ENCODE data around the gene IGFL3. TPM values are rescaled to one million over a fixed set of nuclear protein-coding genes. Genes with fewer than 3 reads are reported as not detected.

Gene IGFL3
- total RNA-seq, 1 donor from 2014 or later, result 93.5 TPM

DNA sequence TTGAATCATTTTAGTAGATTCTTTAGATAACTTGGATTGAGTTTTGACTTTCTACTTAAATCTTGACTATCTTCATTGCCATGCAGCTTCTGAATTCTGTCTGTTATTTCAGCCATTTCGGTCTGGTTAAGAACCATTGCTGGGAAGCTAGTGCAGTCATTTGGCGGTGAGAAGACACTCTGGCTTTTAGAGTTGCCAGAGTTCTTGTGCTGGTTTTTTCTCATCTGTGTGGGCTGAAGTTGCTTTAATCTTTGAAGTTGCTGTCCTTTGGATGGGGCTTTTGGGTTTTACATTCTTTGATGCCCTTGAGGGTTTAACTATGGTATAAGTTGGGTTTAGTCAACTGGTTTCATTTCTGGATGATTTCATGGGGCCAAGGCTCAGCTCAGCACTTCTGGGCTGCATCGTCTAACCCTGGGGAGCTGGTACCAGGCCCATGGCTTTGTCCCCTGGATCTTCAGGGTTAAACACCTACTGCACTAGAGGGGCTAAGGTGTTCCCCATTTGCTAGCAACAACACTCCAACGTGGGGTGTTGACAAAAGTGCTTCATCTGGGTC, 13.5 kb upstream of the IGFL3 start:
- Histone ChIP-seq H3K4me3 (ENCODE audit: insufficient read depth, low read depth, low read length) (no peak overlapping the region), H3K27me3 (ENCODE audit: insufficient read depth, low read length) (no peaks in the 10 kb centered on the region), H3K4me2 (ENCODE audit: low read length) (no peak overlapping the region), H3K27ac (ENCODE audit: low read depth, low read length) (no peak overlapping the region), H3K36me3 (ENCODE audit: insufficient read depth, low read length) (no peaks in the 10 kb centered on the region), H3K4me1 (ENCODE audit: insufficient read depth, low read length) (peaks cover 15% of the 10 kb centered on the region), H2AFZ (ENCODE audit: low read depth, low read length) (no peak overlapping the region), H3K79me2 (ENCODE audit: insufficient read depth, low read length) (no peaks in the 10 kb centered on the region), H3K9me3 (ENCODE audit: insufficient read depth, low read depth, low read length) (peaks cover 3% of the 10 kb centered on the region), H3K9ac (ENCODE audit: low read length) (no peak overlapping the region), H4K20me1 (ENCODE audit: insufficient read depth, low read length) (no peaks in the 10 kb centered on the region)
- TF ChIP-seq CTCF (IDR thresholded peaks at IDR 0.05; ENCODE audit: insufficient read depth, low read depth, low read length) (no peak), EZH2 (IDR thresholded peaks at IDR 0.05; ENCODE audit: insufficient read depth, low read length) (no peak)
- H3K9me3 Mint-ChIP-seq (ENCODE audit: unreplicated experiment), result peaks cover 3% of the 10 kb centered on the region
- H3K4me1 Mint-ChIP-seq (ENCODE audit: low read depth, unreplicated experiment), result peaks cover 38% of the 10 kb centered on the region
- peak overlapping the region; percentile 66 for H3K27ac Mint-ChIP-seq (ENCODE audit: unreplicated experiment)
- H3K36me3 Mint-ChIP-seq (ENCODE audit: low read depth, unreplicated experiment), result peaks cover 9% of the 10 kb centered on the region
- no peaks in the 10 kb centered on the region for H3K27me3 Mint-ChIP-seq (ENCODE audit: low read depth, unreplicated experiment)
- DNase-seq (ENCODE audit: low read depth) (no peak), FAIRE-seq (no peak)
- H3K4me3 Mint-ChIP-seq (ENCODE audit: unreplicated experiment), result no peak overlapping the region

DNA sequence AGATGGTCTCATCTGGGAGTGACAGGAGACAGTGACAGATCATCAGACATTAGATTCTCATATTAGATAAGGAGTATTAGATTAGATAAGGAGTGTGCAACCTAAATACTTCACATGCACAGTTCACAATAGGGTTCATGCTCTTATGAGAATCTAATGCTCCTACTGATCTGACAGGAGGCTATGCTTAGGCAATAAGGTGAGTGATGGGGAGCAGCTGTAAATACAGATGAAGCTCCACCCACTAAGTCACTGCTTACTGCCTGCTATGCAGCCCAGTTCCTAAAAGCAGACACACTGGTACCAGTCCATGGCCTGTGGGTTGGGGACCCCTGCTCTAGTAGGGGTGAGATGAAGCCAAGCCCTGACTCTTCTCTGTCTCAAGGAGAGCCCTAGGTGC, 10.0 kb upstream of the IGFL3 start:
- H3K4me1 Mint-ChIP-seq (ENCODE audit: low read depth, unreplicated experiment), result peaks cover 27% of the 10 kb centered on the region
- Histone ChIP-seq H2AFZ (ENCODE audit: low read depth, low read length) (no peak overlapping the region), H3K27me3 (ENCODE audit: insufficient read depth, low read length) (no peaks in the 10 kb centered on the region), H3K36me3 (ENCODE audit: insufficient read depth, low read length) (no peaks in the 10 kb centered on the region), H3K79me2 (ENCODE audit: insufficient read depth, low read length) (no peaks in the 10 kb centered on the region), H4K20me1 (ENCODE audit: insufficient read depth, low read length) (no peaks in the 10 kb centered on the region), H3K27ac (ENCODE audit: low read depth, low read length) (peak overlapping the region; percentile 95), H3K4me3 (ENCODE audit: insufficient read depth, low read depth, low read length) (no peak overlapping the region), H3K4me2 (ENCODE audit: low read length) (no peak overlapping the region), H3K9me3 (ENCODE audit: insufficient read depth, low read depth, low read length) (peaks cover 3% of the 10 kb centered on the region), H3K4me1 (ENCODE audit: insufficient read depth, low read length) (peaks cover 25% of the 10 kb centered on the region), H3K9ac (ENCODE audit: low read length) (no peak overlapping the region)
- H3K4me3 Mint-ChIP-seq (ENCODE audit: unreplicated experiment), result no peak overlapping the region
- H3K36me3 Mint-ChIP-seq (ENCODE audit: low read depth, unreplicated experiment), result peaks cover 6% of the 10 kb centered on the region
- TF ChIP-seq CTCF (IDR thresholded peaks at IDR 0.05; ENCODE audit: insufficient read depth, low read depth, low read length) (no peak), EZH2 (IDR thresholded peaks at IDR 0.05; ENCODE audit: insufficient read depth, low read length) (no peak)
- no peaks in the 10 kb centered on the region for H3K27me3 Mint-ChIP-seq (ENCODE audit: low read depth, unreplicated experiment)
- DNase-seq (ENCODE audit: low read depth), result peak; percentile 59
- peak; percentile 5 for FAIRE-seq
- peaks cover 3% of the 10 kb centered on the region for H3K9me3 Mint-ChIP-seq (ENCODE audit: unreplicated experiment)
- peak overlapping the region; percentile 85 for H3K27ac Mint-ChIP-seq (ENCODE audit: unreplicated experiment)

DNA sequence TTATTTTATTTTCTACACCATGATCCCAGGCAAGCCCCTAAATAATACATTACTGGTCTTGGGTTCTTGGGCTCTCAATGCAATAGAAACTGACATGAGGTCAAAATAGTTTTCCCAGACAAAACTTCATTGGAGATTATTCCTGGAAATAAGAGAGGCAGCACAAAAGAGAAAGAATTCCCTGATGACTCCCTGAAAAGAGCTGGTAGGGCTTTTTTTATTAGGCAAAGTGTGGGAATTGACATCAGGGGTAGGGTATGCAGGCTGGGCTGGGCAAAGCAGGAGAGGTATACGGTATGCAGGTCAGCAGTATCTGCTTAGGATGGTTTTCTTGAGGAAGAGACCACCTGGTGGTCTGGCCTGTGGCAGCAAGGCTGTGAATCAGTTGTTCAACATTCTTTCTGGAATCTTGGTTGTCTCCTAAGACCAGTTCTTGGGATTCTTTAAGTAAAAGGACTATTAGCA, 9.3 kb upstream of the IGFL3 start:
- Mint-ChIP-seq H3K27me3 (ENCODE audit: low read depth, unreplicated experiment) (no peaks in the 10 kb centered on the region), H3K9me3 (ENCODE audit: unreplicated experiment) (peaks cover 6% of the 10 kb centered on the region), H3K4me1 (ENCODE audit: low read depth, unreplicated experiment) (peaks cover 27% of the 10 kb centered on the region), H3K4me3 (ENCODE audit: unreplicated experiment) (peak overlapping the region; percentile 71), H3K27ac (ENCODE audit: unreplicated experiment) (peak overlapping the region; percentile 100), H3K36me3 (ENCODE audit: low read depth, unreplicated experiment) (peaks cover 6% of the 10 kb centered on the region)
- Histone ChIP-seq H3K9me3 (ENCODE audit: insufficient read depth, low read depth, low read length) (peaks cover 3% of the 10 kb centered on the region), H3K4me3 (ENCODE audit: insufficient read depth, low read depth, low read length) (no peak overlapping the region), H3K27me3 (ENCODE audit: insufficient read depth, low read length) (no peaks in the 10 kb centered on the region), H4K20me1 (ENCODE audit: insufficient read depth, low read length) (no peaks in the 10 kb centered on the region), H3K27ac (ENCODE audit: low read depth, low read length) (peak overlapping the region; percentile 95), H3K9ac (ENCODE audit: low read length) (peak overlapping the region; percentile 73), H3K4me1 (ENCODE audit: insufficient read depth, low read length) (peaks cover 25% of the 10 kb centered on the region), H3K4me2 (ENCODE audit: low read length) (peak overlapping the region; percentile 90), H3K79me2 (ENCODE audit: insufficient read depth, low read length) (no peaks in the 10 kb centered on the region), H2AFZ (ENCODE audit: low read depth, low read length) (no peak overlapping the region), H3K36me3 (ENCODE audit: insufficient read depth, low read length) (no peaks in the 10 kb centered on the region)
- DNase-seq (ENCODE audit: low read depth) (peak; percentile 67), FAIRE-seq (peak; percentile 76)
- TF ChIP-seq EZH2 (IDR thresholded peaks at IDR 0.05; ENCODE audit: insufficient read depth, low read length), result no peak
- no peak for TF ChIP-seq CTCF (IDR thresholded peaks at IDR 0.05; ENCODE audit: insufficient read depth, low read depth, low read length)

All from astrocyte (in vitro differentiated cells and primary cell).